KMS-11 (cell line): ENCODE results near the gene GCH1.

ENCODE experiments used
- H2AFZ ChIP-seq: fragments of 200-600 bp; sonication (generic); 2 replicates; pipeline ENCODE4 v1.6.1; 2016; ENCODE audit warnings: antibody characterized with exemption, mixed run types, low read depth
- H3K27ac ChIP-seq: fragments of 200-600 bp; sonication (generic); 2 replicates; pipeline ENCODE4 v1.6.1; 2016; ENCODE audit warnings: mild to moderate bottlenecking, mixed run types
- H3K27me3 ChIP-seq: fragments of 200-600 bp; sonication (generic); 2 replicates; pipeline ENCODE4 v1.6.1; 2017; ENCODE audit warnings: mild to moderate bottlenecking, low read depth, mixed run types, moderate library complexity; ENCODE audit not compliant: insufficient read depth
- H3K36me3 ChIP-seq: fragments of 200-600 bp; sonication (generic); 2 replicates; pipeline ENCODE4 v1.6.1; 2017; ENCODE audit warnings: mild to moderate bottlenecking, mixed run types; ENCODE audit not compliant: insufficient read depth
- H3K4me1 ChIP-seq: fragments of 200-600 bp; sonication (generic); 2 replicates; pipeline ENCODE4 v1.6.1; 2016; ENCODE audit warnings: mild to moderate bottlenecking, low read depth, mixed run types; ENCODE audit not compliant: poor library complexity, severe bottlenecking
- H3K4me2 ChIP-seq: fragments of 200-600 bp; sonication (generic); 2 replicates; pipeline ENCODE4 v1.7.0; 2016; ENCODE audit warnings: mild to moderate bottlenecking, mixed run types
- H3K4me3 ChIP-seq: fragments of 200-600 bp; sonication (generic); IDR thresholded peaks from 2 replicates; pipeline ENCODE4 v1.6.1; 2017; ENCODE audit warnings: low read depth, low read length, mixed read lengths; ENCODE audit not compliant: insufficient read depth
- H3K79me2 ChIP-seq: fragments of 200-600 bp; sonication (generic); 2 replicates; pipeline ENCODE4 v1.6.1; 2016; ENCODE audit warnings: low read depth, mixed run types; ENCODE audit not compliant: insufficient read depth
- H3K9ac ChIP-seq: fragments of 200-600 bp; sonication (generic); 2 replicates; pipeline ENCODE4 v1.6.1; 2016; ENCODE audit warnings: mild to moderate bottlenecking, mixed run types
- H4K20me1 ChIP-seq: fragments of 200-600 bp; sonication (generic); 2 replicates; pipeline ENCODE4 v1.6.1; 2016; ENCODE audit warnings: mild to moderate bottlenecking, mixed run types; ENCODE audit not compliant: insufficient read depth
- CTCF ChIP-seq: fragments of 200-600 bp; sonication (generic); conservative IDR thresholded peaks from 2 replicates; pipeline ENCODE4 v1.6.1; 2017; ENCODE audit warnings: low read depth, mild to moderate bottlenecking, antibody characterized with exemption, low read length, moderate library complexity, mixed read lengths

The GCH1 gene

DNA sequence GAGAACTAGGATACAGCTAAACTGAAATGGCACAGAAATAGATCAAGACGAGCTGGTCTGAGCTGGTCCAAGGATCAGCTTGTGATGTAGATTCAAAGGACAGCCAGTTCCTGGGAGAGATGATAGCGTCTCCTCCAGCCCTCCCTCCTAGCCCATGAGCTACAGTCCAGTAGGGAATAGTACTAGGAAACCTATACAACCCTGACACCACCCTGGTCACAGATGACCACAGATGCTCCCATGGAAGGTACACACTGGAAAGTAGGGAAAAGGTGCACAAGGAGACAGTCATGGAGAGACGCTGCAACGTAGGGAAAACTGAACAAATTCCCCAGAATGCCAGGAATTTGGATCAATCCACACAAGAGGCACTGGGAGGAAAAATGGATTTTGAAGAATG lies 6.9 kb downstream of the GCH1 start:
- Histone ChIP-seq H3K9ac (no peak overlapping the region), H3K4me3 (no peak overlapping the region), H3K4me2 (no peak overlapping the region), H3K27ac (no peak overlapping the region), H3K36me3 (no peaks in the 10 kb centered on the region), H3K27me3 (no peaks in the 10 kb centered on the region), H2AFZ (no peak overlapping the region), H3K79me2 (no peaks in the 10 kb centered on the region), H4K20me1 (no peaks in the 10 kb centered on the region), H3K4me1 (peaks cover 18% of the 10 kb centered on the region)
- no peak for TF ChIP-seq CTCF

DNA sequence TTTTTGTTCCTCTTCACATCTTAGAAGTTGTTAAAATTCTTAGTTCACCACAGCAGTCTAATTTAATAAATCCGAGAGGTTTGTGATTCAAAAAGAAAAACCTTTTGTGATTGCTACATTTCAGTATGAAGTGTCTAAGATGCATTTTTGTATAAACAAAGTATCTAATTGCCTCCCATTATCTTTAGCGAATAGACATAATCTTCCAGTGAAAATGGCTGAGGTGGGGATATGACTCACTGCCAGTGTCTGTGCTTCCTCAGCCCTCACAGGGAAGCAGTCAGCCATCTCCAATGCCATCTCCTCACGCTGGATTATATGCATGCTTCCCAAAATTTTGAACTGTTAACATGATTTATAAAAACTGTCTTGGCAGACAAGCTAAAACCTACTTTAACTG lies 7.6 kb downstream of the GCH1 start:
- Histone ChIP-seq H3K36me3 (no peaks in the 10 kb centered on the region), H3K4me2 (no peak overlapping the region)
- no peak for TF ChIP-seq CTCF

DNA sequence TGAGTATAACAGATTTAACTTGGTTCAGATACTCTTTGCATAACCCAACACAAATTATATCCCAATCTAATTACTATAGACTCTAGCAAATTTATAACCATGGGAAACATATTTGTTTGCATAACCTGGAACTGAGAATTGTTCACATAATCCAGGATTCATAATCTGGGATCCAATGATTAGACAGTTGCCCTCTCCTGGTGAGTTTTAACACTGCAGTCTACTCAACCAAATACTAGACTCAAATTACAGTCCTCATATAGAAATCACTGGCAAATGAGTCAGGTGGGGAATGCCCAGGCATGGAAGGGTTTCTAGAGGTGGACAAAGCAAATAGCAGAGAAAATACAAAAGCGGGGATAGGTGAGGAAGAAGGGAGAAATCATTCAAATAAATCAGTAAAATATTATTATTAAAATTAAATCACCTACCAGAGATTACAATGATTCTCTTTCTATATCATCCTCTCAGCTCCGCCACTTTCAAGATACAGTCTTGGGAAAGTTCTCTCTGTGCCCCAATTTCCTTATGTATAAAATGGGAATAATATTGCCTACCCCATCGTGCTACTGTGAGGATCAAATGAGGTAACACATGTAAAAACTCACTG lies 9.4 kb downstream of the GCH1 start:
- Histone ChIP-seq H3K9ac (no peak overlapping the region), H3K27ac (no peak overlapping the region), H3K79me2 (no peaks in the 10 kb centered on the region), H2AFZ (no peak overlapping the region), H3K4me1 (peaks cover 16% of the 10 kb centered on the region), H3K36me3 (no peaks in the 10 kb centered on the region), H3K4me3 (no peak overlapping the region), H3K4me2 (no peak overlapping the region), H3K27me3 (no peaks in the 10 kb centered on the region), H4K20me1 (no peaks in the 10 kb centered on the region)
- TF ChIP-seq CTCF, result peak; percentile 82

More for the DNA sequence above, 7.6 kb downstream of the GCH1 start:
- H3K79me2 ChIP-seq, result no peaks in the 10 kb centered on the region
- H2AFZ ChIP-seq, result no peak overlapping the region
- no peaks in the 10 kb centered on the region for H4K20me1 ChIP-seq
- peaks cover 16% of the 10 kb centered on the region for H3K4me1 ChIP-seq
- no peak overlapping the region for H3K4me3 ChIP-seq
- H3K27me3 ChIP-seq, result no peaks in the 10 kb centered on the region
- no peak overlapping the region for H3K9ac ChIP-seq
- H3K27ac ChIP-seq, result no peak overlapping the region

DNA sequence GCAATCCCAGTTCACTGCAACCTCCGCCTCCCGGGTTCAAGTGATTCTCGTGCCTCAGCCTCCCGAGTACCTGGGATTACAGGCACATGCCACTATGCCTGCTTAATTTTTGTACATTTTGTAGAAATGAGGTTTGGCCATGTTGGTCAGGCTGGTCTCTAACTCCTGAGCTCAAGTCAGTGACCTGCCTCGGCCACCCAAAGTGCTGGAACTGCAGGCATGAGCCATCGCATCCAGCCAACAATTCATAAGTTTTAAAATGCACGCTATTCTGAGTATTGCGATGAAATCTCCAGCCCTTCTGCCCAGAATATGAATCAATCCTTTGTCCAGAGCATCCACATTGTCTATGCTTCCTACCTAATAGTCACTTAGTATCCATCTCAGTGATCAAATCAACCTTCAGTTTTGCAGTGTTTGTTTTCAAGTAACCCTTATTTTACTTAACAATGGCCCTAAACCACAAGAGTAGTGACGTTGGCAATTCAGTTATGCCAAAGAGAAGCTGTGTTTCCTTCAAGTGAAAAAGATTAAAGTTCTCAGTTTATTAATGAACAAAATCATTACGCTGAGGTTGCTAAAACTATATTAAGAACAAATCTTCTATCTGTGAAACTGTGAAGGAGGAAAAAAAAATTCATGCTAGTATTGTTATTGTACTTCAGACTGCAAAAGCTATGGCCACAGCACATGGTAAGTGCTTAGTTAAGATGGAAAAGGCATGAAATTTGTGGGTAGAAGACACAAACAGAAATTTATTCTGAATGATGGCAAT lies 11.0 kb downstream of the GCH1 start:
- Histone ChIP-seq H3K79me2 (no peaks in the 10 kb centered on the region), H3K4me1 (peaks cover 16% of the 10 kb centered on the region), H3K27ac (no peak overlapping the region), H3K9ac (no peak overlapping the region), H3K27me3 (no peaks in the 10 kb centered on the region), H3K4me2 (no peak overlapping the region), H3K4me3 (no peak overlapping the region), H4K20me1 (no peaks in the 10 kb centered on the region), H3K36me3 (no peaks in the 10 kb centered on the region), H2AFZ (no peak overlapping the region)
- no peak for TF ChIP-seq CTCF
